Measurements from ENCODE around the gene RMND1.
A peak's percentile ranks its signal among the peaks of the same experiment; 100 is the strongest.
"Not testable (repeated sequence)": the region's sequence is repeated elsewhere in the genome, so short reads cannot be mapped to it uniquely, and the experiment has no call there.

The RMND1 gene

DNA sequence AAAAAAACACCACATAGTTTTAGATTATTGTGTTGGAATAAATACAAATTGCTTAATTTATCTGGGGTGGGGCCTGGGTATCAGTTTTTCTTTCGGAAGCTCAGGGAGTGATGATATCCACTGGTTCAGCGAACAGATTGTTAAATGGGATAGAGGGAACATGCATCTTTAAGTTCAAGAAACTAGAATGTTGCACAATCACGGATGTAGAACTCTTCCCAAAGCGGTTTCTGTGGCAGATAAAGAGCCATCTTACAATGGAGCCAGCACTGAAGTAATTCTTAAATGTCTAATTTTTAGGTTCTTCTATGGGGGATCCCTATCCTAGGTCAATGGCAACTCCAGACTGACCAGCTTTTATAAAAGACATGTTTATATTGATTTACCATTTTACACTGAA is 9.7 kb upstream of the RMND1 start:
- Histone ChIP-seq H3K27ac (no peak overlapping the region), H3K36me3 (ENCODE audit: control insufficient read depth, insufficient read depth, low read length) (no peaks in the 10 kb centered on the region), H3K4me1 (no peaks in the 10 kb centered on the region), H3K79me2 (no peaks in the 10 kb centered on the region), H3K4me3 (ENCODE audit: low read depth, low read length) (no peak overlapping the region), H3K27me3 (ENCODE audit: control insufficient read depth, insufficient read depth, low read length) (no peaks in the 10 kb centered on the region), H3K9me3 (ENCODE audit: control insufficient read depth, low read length) (no peaks in the 10 kb centered on the region), H3K9ac (no peak overlapping the region), H3K4me2 (ENCODE audit: low read length) (no peak overlapping the region), H2AFZ (no peak overlapping the region)
- TF ChIP-seq, protein P1, sequence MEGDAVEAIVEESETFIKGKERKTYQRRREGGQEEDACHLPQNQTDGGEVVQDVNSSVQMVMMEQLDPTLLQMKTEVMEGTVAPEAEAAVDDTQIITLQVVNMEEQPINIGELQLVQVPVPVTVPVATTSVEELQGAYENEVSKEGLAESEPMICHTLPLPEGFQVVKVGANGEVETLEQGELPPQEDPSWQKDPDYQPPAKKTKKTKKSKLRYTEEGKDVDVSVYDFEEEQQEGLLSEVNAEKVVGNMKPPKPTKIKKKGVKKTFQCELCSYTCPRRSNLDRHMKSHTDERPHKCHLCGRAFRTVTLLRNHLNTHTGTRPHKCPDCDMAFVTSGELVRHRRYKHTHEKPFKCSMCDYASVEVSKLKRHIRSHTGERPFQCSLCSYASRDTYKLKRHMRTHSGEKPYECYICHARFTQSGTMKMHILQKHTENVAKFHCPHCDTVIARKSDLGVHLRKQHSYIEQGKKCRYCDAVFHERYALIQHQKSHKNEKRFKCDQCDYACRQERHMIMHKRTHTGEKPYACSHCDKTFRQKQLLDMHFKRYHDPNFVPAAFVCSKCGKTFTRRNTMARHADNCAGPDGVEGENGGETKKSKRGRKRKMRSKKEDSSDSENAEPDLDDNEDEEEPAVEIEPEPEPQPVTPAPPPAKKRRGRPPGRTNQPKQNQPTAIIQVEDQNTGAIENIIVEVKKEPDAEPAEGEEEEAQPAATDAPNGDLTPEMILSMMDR (IDR thresholded peaks at IDR 0.05), result no peak

DNA sequence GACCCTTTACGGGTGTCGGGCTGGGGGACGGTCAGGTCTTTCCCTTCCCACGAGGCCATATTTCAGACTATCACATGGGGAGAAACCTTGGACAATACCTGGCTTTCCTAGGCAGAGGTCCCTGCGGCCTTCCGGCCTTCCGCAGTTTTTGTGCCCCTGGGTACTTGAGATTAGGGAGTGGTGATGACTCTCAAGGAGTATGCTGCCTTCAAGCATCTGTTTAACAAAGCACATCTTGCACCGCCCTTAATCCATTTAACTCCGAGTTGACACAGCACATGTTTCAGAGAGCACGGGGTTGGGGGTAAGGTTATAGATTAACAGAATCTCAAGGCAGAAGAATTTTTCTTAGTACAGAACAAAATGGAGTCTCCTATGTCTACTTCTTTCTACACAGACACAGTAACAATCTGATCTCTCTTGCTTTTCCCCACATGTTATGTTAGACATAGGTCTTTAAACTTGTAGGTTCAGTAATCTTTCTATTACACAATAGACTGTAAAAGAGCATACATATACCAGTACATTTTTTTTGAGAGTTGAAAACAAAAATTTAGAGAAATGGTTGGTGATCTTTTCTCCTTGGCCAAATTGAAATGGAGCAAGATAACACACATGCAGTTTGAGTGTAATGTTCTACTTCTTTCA is 3.9 kb upstream of the RMND1 start:
- not testable (repeated sequence) for H3K4me1 ChIP-seq; H3K9me3 ChIP-seq (ENCODE audit: control insufficient read depth, low read length); H3K9ac ChIP-seq; H3K36me3 ChIP-seq (ENCODE audit: control insufficient read depth, insufficient read depth, low read length); H3K27ac ChIP-seq; H3K4me3 ChIP-seq (ENCODE audit: low read depth, low read length); H2AFZ ChIP-seq; H3K4me2 ChIP-seq (ENCODE audit: low read length); H3K27me3 ChIP-seq (ENCODE audit: control insufficient read depth, insufficient read depth, low read length)
- peaks cover 11% of the 10 kb centered on the region for H3K79me2 ChIP-seq

DNA sequence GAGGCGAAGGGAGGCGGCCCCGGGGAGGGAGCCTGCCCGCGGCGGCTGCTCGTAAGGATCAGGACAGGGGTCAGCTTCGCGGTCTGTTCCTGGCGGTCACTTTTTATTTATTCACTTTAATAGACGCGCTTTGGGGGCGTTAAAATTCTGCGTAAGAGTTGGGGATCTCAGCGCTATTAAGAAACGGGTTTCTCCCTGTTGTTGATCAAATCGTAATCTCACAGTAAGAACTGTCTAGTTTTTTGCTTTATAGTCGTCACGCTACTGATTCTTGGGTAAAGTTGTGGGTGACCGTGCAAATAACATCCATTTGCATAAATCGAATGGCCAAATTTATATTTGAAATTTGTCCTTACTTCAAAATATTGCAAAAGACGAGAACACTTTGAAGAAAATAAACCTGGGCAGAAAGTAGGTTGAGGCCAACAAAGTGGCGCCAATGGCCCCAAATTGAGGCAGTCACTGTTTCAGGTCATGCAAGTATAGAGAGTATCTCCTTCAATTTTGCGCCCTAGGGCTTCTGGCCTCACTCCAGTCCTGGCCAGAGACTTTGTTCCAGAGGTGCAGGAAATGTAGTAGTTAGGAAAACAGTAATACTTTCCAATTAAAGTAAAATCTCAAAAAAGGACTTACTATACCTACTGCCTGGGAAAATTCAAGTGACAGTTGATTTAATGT is 963 bp upstream of the RMND1 start:
- H2AFZ ChIP-seq, result peak overlapping the region; percentile 91
- no peaks in the 10 kb centered on the region for H3K36me3 ChIP-seq (ENCODE audit: control insufficient read depth, insufficient read depth, low read length)
- TF ChIP-seq, protein P1 (IDR thresholded peaks at IDR 0.05), result no peak
- peak overlapping the region; percentile 69 for H3K27ac ChIP-seq
- H3K4me1 ChIP-seq, result no peaks in the 10 kb centered on the region
- H3K9ac ChIP-seq, result peak overlapping the region; percentile 20
- H3K79me2 ChIP-seq, result peaks cover 11% of the 10 kb centered on the region
- H3K27me3 ChIP-seq (ENCODE audit: control insufficient read depth, insufficient read depth, low read length), result no peaks in the 10 kb centered on the region
- H3K4me2 ChIP-seq (ENCODE audit: low read length), result peak overlapping the region; percentile 88
- H3K4me3 ChIP-seq (ENCODE audit: low read depth, low read length), result peak overlapping the region; percentile 84
- H3K9me3 ChIP-seq (ENCODE audit: control insufficient read depth, low read length), result no peaks in the 10 kb centered on the region

DNA sequence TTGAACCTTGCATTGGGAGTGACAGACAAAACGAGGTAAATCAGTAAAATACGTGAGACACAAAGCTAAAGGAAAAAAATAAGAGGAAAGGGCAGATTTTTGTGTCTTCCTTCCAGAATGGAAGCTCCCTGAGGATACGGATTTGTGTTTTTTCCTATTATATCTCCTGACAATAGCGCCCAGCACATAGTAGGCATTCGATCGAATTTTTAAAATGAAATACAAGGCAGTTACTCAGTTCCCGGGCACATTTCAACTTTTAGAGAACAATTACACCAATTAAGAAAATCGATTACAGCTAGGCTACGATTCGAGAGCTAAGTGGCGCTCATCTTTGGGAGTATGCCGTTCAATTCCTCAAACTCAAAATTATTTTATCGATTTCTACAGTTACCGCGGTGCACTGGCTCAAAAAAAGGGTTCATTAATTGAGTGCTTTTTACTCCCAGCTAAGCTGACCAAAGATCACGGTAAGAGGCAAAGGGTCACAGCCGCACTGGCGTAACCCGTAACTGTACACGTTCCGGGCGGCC is 443 bp downstream of the RMND1 start:
- Histone ChIP-seq H3K4me1 (peaks cover under 1% of the 10 kb centered on the region), H3K9ac (no peak overlapping the region), H2AFZ (peak overlapping the region; percentile 91), H3K27me3 (ENCODE audit: control insufficient read depth, insufficient read depth, low read length) (no peaks in the 10 kb centered on the region), H3K27ac (peak overlapping the region; percentile 69), H3K9me3 (ENCODE audit: control insufficient read depth, low read length) (no peaks in the 10 kb centered on the region), H3K4me3 (ENCODE audit: low read depth, low read length) (peak overlapping the region; percentile 96), H3K4me2 (ENCODE audit: low read length) (peak overlapping the region; percentile 88), H3K36me3 (ENCODE audit: control insufficient read depth, insufficient read depth, low read length) (no peaks in the 10 kb centered on the region), H3K79me2 (peaks cover 11% of the 10 kb centered on the region)
- TF ChIP-seq, protein P1 (IDR thresholded peaks at IDR 0.05), result no peak

DNA sequence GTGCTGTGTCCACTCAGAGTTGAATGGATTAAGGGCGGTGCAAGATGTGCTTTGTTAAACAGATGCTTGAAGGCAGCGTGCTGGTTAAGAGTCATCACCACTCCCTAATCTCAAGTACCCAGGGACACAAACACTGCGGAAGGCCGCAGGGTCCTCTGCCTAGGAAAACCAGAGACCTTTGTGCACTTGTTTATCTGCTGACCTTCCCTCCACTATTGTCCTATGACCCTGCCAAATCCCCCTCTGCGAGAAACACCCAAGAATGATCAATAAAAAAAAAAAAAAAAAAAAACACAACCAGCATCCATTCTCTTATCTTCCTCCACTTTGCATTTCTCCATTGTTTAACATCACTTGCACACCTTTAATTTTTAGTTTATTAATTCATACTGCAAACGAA is 998 bp downstream of the RMND1 start:
- not testable (repeated sequence) for H3K4me1 ChIP-seq; H3K27me3 ChIP-seq (ENCODE audit: control insufficient read depth, insufficient read depth, low read length); H3K9me3 ChIP-seq (ENCODE audit: control insufficient read depth, low read length); H3K4me3 ChIP-seq (ENCODE audit: low read depth, low read length); H2AFZ ChIP-seq; H3K9ac ChIP-seq; H3K27ac ChIP-seq; H3K36me3 ChIP-seq (ENCODE audit: control insufficient read depth, insufficient read depth, low read length)
- H3K79me2 ChIP-seq, result peaks cover 11% of the 10 kb centered on the region
- peak overlapping the region; percentile 88 for H3K4me2 ChIP-seq (ENCODE audit: low read length)

Measured in parathyroid adenoma (tissue), 2 donors.